GM18867 (cell line): ENCODE results near the gene RFX3.

Experiments
- ATAC-seq: cut with Tn5 transposase; IDR thresholded peaks from one replicate; pipeline ENCODE4 v1.9.1; 2021; ENCODE audit warnings: mild to moderate bottlenecking, moderate library complexity; ENCODE audit not compliant: unreplicated experiment

Gene RFX3

GRCh38 chr9:3514786-3515185, 11.0 kb downstream of the RFX3 start:
- ATAC-seq = no peak

GRCh38 chr9:3513265-3513818, 12.5 kb downstream of the RFX3 start:
- no peak for ATAC-seq

- no peak for ATAC-seq
These were observed 14.2 kb downstream of the RFX3 start for GRCh38 chr9:3511551-3511950.

GRCh38 chr9:3510796-3511195, 15.0 kb downstream of the RFX3 start:
- no peak for ATAC-seq

GRCh38 chr9:3509926-3510325, 15.9 kb downstream of the RFX3 start:
- no peak for ATAC-seq

GRCh38 chr9:3508521-3509291, 17.1 kb downstream of the RFX3 start:
- ATAC-seq = peak; percentile 44

GRCh38 chr9:3508078-3508431, 17.7 kb downstream of the RFX3 start:
- peak; percentile 24 for ATAC-seq

GRCh38 chr9:3507395-3508077, 18.3 kb downstream of the RFX3 start:
- peak; percentile 63 for ATAC-seq

GRCh38 chr9:3506164-3506563, 19.6 kb downstream of the RFX3 start:
- no peak for ATAC-seq

GRCh38 chr9:3502560-3503398, 23.0 kb downstream of the RFX3 start:
- no peak for ATAC-seq

GRCh38 chr9:3500044-3500443, 25.8 kb downstream of the RFX3 start:
- ATAC-seq = no peak

GRCh38 chr9:3498691-3499090, 27.1 kb downstream of the RFX3 start:
- no peak for ATAC-seq

- ATAC-seq = no peak
These were observed 27.9 kb downstream of the RFX3 start for GRCh38 chr9:3497857-3498256.

GRCh38 chr9:3497401-3497800, 28.4 kb downstream of the RFX3 start:
- no peak for ATAC-seq

- ATAC-seq = no peak
These were observed 29.9 kb downstream of the RFX3 start for GRCh38 chr9:3495855-3496254.

- no peak for ATAC-seq
These were observed 33.6 kb downstream of the RFX3 start for GRCh38 chr9:3492214-3492613.

- ATAC-seq = no peak
These were observed 34.4 kb downstream of the RFX3 start for GRCh38 chr9:3491450-3491849.

- no peak for ATAC-seq
These were observed 34.8 kb downstream of the RFX3 start for GRCh38 chr9:3490957-3491356.

GRCh38 chr9:3482578-3482977, 43.2 kb downstream of the RFX3 start:
- no peak for ATAC-seq

- ATAC-seq = no peak
These were observed 45.5 kb downstream of the RFX3 start for GRCh38 chr9:3480353-3480655.

- ATAC-seq = peak; percentile 37
These were observed 46.1 kb downstream of the RFX3 start for GRCh38 chr9:3479514-3480352.
